Measurements from ENCODE around the gene COPRS. TPM values are rescaled to one million over a fixed set of nuclear protein-coding genes. Genes with fewer than 3 reads are reported as not detected.

The COPRS gene
- total RNA-seq, 1 donor from 2014 or later, result 13.7 TPM

- Mint-ChIP-seq H3K27ac (ENCODE audit: unreplicated experiment) (no peak overlapping the region), H3K27me3 (ENCODE audit: unreplicated experiment) (peaks cover 1% of the 10 kb centered on the region), H3K4me1 (ENCODE audit: low read depth, unreplicated experiment) (no peaks in the 10 kb centered on the region), H3K36me3 (ENCODE audit: unreplicated experiment) (no peaks in the 10 kb centered on the region), H3K9me3 (ENCODE audit: unreplicated experiment) (peaks cover 2% of the 10 kb centered on the region), H3K4me3 (ENCODE audit: unreplicated experiment) (no peak overlapping the region)
- DNase-seq, result no peak
- TF ChIP-seq, protein P1, sequence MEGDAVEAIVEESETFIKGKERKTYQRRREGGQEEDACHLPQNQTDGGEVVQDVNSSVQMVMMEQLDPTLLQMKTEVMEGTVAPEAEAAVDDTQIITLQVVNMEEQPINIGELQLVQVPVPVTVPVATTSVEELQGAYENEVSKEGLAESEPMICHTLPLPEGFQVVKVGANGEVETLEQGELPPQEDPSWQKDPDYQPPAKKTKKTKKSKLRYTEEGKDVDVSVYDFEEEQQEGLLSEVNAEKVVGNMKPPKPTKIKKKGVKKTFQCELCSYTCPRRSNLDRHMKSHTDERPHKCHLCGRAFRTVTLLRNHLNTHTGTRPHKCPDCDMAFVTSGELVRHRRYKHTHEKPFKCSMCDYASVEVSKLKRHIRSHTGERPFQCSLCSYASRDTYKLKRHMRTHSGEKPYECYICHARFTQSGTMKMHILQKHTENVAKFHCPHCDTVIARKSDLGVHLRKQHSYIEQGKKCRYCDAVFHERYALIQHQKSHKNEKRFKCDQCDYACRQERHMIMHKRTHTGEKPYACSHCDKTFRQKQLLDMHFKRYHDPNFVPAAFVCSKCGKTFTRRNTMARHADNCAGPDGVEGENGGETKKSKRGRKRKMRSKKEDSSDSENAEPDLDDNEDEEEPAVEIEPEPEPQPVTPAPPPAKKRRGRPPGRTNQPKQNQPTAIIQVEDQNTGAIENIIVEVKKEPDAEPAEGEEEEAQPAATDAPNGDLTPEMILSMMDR (IDR thresholded peaks at IDR 0.05; ENCODE audit: partially characterized antibody, unreplicated experiment), result no peak
Observed at GRCh38 chr17:31838636-31839225, 20.3 kb downstream of the COPRS start.

- no peak for DNase-seq
- Mint-ChIP-seq H3K27me3 (ENCODE audit: unreplicated experiment) (peaks cover 1% of the 10 kb centered on the region), H3K36me3 (ENCODE audit: unreplicated experiment) (no peaks in the 10 kb centered on the region), H3K4me1 (ENCODE audit: low read depth, unreplicated experiment) (no peaks in the 10 kb centered on the region), H3K27ac (ENCODE audit: unreplicated experiment) (no peak overlapping the region), H3K9me3 (ENCODE audit: unreplicated experiment) (peaks cover 2% of the 10 kb centered on the region), H3K4me3 (ENCODE audit: unreplicated experiment) (no peak overlapping the region)
- TF ChIP-seq, protein P1 (IDR thresholded peaks at IDR 0.05; ENCODE audit: partially characterized antibody, unreplicated experiment), result no peak
Observed at GRCh38 chr17:31835984-31836383, 23.1 kb downstream of the COPRS start.

DNA sequence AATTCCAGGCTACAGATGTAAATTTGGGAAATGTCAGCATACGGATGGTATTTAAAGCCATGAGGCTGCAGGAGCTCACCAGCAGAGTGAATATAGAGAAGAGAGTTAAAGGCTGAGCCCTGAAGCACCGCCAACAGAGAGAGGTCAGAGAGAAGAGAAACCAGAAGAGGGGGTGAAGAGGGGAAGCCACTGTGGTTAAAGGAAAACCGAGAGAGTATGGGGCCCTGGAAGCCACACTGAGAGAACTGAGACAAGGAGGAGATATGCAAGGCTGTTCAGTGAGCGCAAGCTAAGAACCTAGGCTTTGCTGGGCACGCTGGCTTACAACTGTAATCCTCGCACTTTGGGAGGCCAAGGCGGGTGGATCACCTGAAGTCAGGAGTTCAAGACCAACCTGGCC lies 24.6 kb downstream of the COPRS start:
- Mint-ChIP-seq H3K4me3 (ENCODE audit: unreplicated experiment) (no peak overlapping the region), H3K27me3 (ENCODE audit: unreplicated experiment) (peaks cover 1% of the 10 kb centered on the region), H3K27ac (ENCODE audit: unreplicated experiment) (no peak overlapping the region), H3K36me3 (ENCODE audit: unreplicated experiment) (no peaks in the 10 kb centered on the region), H3K9me3 (ENCODE audit: unreplicated experiment) (peaks cover 2% of the 10 kb centered on the region), H3K4me1 (ENCODE audit: low read depth, unreplicated experiment) (no peaks in the 10 kb centered on the region)
- DNase-seq, result no peak
- TF ChIP-seq, protein P1 (IDR thresholded peaks at IDR 0.05; ENCODE audit: partially characterized antibody, unreplicated experiment), result no peak

GRCh38 chr17:31832746-31833145 lies 26.3 kb downstream of the COPRS start:
- Mint-ChIP-seq H3K4me3 (ENCODE audit: unreplicated experiment) (no peak overlapping the region), H3K9me3 (ENCODE audit: unreplicated experiment) (peaks cover 2% of the 10 kb centered on the region), H3K36me3 (ENCODE audit: unreplicated experiment) (no peaks in the 10 kb centered on the region), H3K27me3 (ENCODE audit: unreplicated experiment) (peaks cover 1% of the 10 kb centered on the region), H3K4me1 (ENCODE audit: low read depth, unreplicated experiment) (no peaks in the 10 kb centered on the region), H3K27ac (ENCODE audit: unreplicated experiment) (no peak overlapping the region)
- no peak for DNase-seq
- TF ChIP-seq, protein P1 (IDR thresholded peaks at IDR 0.05; ENCODE audit: partially characterized antibody, unreplicated experiment), result no peak

DNA sequence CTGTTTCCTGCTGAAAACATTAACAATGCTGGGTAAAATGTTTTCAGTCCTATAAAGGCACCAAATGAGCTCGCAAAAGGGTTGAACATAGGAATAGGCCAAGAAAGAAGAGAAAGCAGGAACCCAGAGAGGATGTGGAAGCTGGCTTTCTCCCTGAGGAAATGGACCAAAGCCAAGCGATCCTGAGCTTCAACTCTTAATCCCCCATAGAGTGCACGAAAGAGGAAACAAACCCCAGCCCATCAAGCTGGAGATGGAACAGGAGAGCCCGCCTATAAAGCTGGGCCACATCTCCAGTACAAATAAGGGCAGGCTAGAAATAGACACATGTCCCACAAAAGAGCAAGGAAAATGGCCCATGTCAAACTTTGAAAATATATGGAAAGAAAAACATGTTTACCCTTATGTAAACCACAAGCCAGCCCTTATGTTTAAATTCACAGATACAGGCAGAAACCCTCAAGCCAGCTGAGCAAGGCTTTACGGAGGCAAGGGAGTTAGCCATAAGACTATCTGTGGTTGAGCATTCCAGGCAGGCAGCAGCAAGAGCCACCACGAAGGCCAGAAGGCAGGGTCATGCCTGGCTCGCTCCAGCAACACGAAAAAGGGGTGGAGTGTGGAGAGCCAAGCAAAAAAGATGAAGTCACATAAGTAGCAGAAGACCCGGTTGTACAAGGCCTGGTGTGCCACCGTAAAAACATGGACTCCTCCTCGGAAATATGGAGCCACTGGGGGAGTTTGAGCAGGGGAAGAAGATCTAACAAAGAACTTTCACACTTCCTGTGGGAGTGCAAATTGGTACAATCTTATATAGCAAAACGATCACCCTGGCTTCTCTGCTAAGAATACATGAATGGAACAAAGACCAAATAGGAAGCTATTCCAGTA lies 27.8 kb downstream of the COPRS start:
- Mint-ChIP-seq H3K36me3 (ENCODE audit: unreplicated experiment) (no peaks in the 10 kb centered on the region), H3K9me3 (ENCODE audit: unreplicated experiment) (peaks cover 2% of the 10 kb centered on the region), H3K4me3 (ENCODE audit: unreplicated experiment) (no peak overlapping the region), H3K27me3 (ENCODE audit: unreplicated experiment) (peaks cover 1% of the 10 kb centered on the region), H3K4me1 (ENCODE audit: low read depth, unreplicated experiment) (no peaks in the 10 kb centered on the region), H3K27ac (ENCODE audit: unreplicated experiment) (no peak overlapping the region)
- TF ChIP-seq, protein P1 (IDR thresholded peaks at IDR 0.05; ENCODE audit: partially characterized antibody, unreplicated experiment), result no peak
- DNase-seq, result no peak
